Stimulated activated CD8-positive, alpha-beta memory T cell treated with anti-CD3 and anti-CD28 coated beads, Interleukin-12 subunit alpha, Interleukin-12 subunit beta, amount 100 ng/mL, for 4 hours (primary cell): ENCODE results near the gene RABGGTA.

Source experiments
- DNase-seq: peaks from one replicate; pipeline ENCODE4 v3.0.0-alpha.2; 2020; ENCODE audit warnings: low read depth

Gene RABGGTA

GRCh38 chr14:24279301-24280186 lies 8.1 kb upstream of the RABGGTA start:
- no peak for DNase-seq

GRCh38 chr14:24278424-24278823 lies 7.0 kb upstream of the RABGGTA start:
- no peak for DNase-seq

GRCh38 chr14:24277606-24278321 lies 6.4 kb upstream of the RABGGTA start:
- no peak for DNase-seq

- DNase-seq: no peak
Observed at GRCh38 chr14:24277071-24277470, 5.7 kb upstream of the RABGGTA start.

GRCh38 chr14:24274101-24274543 lies 2.7 kb upstream of the RABGGTA start:
- DNase-seq: no peak

GRCh38 chr14:24273422-24273998 lies 2.1 kb upstream of the RABGGTA start:
- DNase-seq: no peak

GRCh38 chr14:24272467-24272866 lies 1.1 kb upstream of the RABGGTA start:
- DNase-seq: no peak

- DNase-seq: no peak
Observed at GRCh38 chr14:24271834-24272263, 452 bp upstream of the RABGGTA start.

- DNase-seq: no peak
Observed at GRCh38 chr14:24270537-24271133, 762 bp downstream of the RABGGTA start.

- no peak for DNase-seq
Observed at GRCh38 chr14:24269910-24270536, 1.4 kb downstream of the RABGGTA start.

GRCh38 chr14:24269368-24269767 lies 2.0 kb downstream of the RABGGTA start:
- DNase-seq: no peak

GRCh38 chr14:24268225-24268624 lies 3.2 kb downstream of the RABGGTA start:
- no peak for DNase-seq

GRCh38 chr14:24267516-24267915 lies 3.9 kb downstream of the RABGGTA start:
- no peak for DNase-seq

GRCh38 chr14:24266344-24267244 lies 4.8 kb downstream of the RABGGTA start:
- no peak for DNase-seq

- DNase-seq: no peak
Observed at GRCh38 chr14:24264298-24264697, 7.1 kb downstream of the RABGGTA start.

GRCh38 chr14:24263848-24264247 lies 7.5 kb downstream of the RABGGTA start:
- DNase-seq: no peak

- DNase-seq: no peak
Observed at GRCh38 chr14:24262821-24263733, 8.3 kb downstream of the RABGGTA start, which contains the start of gene TGM1. TGM1 (minus strand) TSS chr14:24263177; CDS start chr14:24262352, 825 bp downstream.

- DNase-seq: no peak
Observed at GRCh38 chr14:24261969-24262327, 9.4 kb downstream of the RABGGTA start.

- DNase-seq: no peak
Observed at GRCh38 chr14:24261256-24261968, 10.0 kb downstream of the RABGGTA start.
